ENCODE results near the gene PLK5. TPM values are rescaled to one million over a fixed set of nuclear protein-coding genes. Genes with fewer than 3 reads are reported as not detected.
A peak's percentile ranks its signal among the peaks of the same experiment; 100 is the strongest.
"Not testable (repeated sequence)": the region's sequence is repeated elsewhere in the genome, so short reads cannot be mapped to it uniquely, and the experiment has no call there.

PLK5 gene
- total RNA-seq, result not detected

GRCh38 chr19:1523412-1524286 is at the start of gene PLK5:
PLK5 (plus strand) TSS chr19:1524077; CDS start chr19:1526997, 2,920 bp downstream.
- no peak for DNase-seq (ENCODE audit: low spot score)

DNA sequence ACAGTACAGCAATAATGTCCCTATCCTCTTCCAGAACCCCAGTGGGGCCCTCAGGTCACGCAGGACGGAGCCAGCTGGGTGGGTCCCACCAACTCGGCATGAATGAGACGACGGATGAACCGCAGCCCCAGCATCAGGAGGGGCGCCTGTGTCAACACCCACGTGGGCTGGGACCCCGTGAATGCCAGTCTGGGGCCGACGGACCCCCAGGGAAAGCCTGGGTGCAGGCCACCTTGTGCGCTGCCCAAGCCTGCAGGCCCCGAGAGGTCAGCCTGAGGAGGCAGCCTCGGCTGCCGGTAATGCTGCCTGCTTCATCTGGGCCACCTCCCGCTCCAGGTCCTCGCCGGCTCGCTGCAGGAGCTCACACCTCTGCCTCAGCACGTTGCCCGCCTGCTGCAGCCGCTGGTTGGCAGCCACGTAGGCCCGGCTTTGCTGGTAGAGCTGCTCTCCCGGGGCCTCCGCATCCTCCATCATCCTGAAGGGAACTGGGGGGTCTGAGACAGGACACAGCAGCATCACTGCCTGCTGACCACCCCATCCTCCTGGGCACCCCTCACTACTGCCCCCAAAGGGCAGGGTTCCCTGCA is 49.0 kb upstream of the PLK5 start:
- no peak for DNase-seq (ENCODE audit: low spot score)

DNA sequence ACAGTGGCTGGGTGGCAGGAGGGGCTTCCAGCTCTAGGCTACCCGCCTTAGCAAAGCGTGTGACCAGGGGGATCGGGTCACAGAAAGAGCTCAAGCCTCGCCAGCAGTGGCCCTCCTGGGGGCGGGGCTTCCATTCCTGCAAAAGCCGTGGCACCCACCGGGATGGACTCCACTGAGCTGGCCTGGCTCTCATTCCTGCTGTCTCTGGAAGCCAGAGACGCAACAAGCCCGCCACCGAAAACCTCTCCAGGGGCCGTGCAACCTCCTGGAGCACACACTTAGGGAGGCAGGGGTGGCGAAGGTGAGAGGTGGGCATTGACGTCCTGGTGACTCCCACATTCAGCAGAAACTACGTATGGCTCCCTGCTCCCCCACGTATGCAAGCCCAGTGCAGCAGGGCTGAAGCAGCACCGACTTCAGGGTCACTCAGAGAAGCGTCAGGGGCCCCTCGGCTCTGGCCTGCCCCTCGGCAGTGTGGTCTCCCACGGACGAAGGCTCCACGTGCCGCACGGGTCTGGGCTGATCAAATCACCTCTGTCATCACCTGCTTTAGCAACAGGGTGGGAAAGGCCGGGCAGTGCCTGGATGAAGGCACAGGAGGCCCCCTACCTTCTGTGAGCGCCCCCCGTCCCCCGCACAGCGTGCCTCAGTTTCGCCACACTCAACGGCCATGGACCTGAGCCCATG is 48.0 kb upstream of the PLK5 start:
- no peak for DNase-seq (ENCODE audit: low spot score)

GRCh38 chr19:1477056-1477455 is 46.8 kb upstream of the PLK5 start:
- DNase-seq (ENCODE audit: low spot score), result not testable (repeated sequence)

GRCh38 chr19:1478934-1479707 is 44.8 kb upstream of the PLK5 start, which contains the start of gene C19orf25:
C19orf25 (minus strand) TSS chr19:1479215; CDS start chr19:1478903, 312 bp downstream.
- peak; percentile 95 for DNase-seq (ENCODE audit: low spot score)

DNA sequence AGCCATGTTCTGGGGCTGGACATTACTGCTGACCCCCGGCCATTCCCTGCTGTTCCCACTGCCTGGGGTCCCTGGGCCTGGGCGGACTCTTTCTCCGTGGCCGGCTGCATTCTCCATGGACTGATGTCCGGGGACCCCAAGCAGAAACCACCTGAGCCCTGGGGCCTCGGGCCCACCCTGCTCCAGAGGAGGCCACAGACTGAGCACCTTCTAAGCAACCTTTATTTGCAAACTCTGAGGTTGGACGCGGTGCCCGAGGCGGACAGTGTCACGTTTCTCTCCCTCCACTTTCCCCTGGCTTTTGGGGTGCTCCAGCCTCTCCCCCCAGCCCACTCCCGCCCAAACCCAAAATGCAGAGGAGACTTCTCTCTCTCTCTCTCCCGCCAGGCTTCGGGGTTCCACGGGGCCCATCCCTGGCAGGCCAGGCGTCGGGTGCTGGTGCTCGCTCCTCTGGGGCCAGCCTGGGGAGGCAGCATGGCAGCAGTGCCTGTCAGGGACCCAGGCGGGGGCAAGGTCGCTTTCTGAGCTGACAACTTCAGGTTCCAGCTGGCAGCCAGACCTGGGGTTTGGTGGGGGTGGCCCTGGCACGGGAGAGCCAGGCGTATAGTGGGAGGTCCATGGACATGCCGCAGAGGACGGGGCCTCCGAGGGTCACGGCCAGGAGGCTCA is 42.5 kb upstream of the PLK5 start:
- no peak for DNase-seq (ENCODE audit: low spot score)

GRCh38 chr19:1481893-1482360 is 42.0 kb upstream of the PLK5 start:
- no peak for DNase-seq (ENCODE audit: low spot score)

- DNase-seq (ENCODE audit: low spot score), result no peak
Observed at GRCh38 chr19:1482361-1483130, 41.3 kb upstream of the PLK5 start.

- no peak for DNase-seq (ENCODE audit: low spot score)
Observed at GRCh38 chr19:1483131-1483978, 40.5 kb upstream of the PLK5 start.

- no peak for DNase-seq (ENCODE audit: low spot score)
Observed at GRCh38 chr19:1483979-1484428, 39.9 kb upstream of the PLK5 start.

GRCh38 chr19:1486720-1487575 is 36.9 kb upstream of the PLK5 start:
- no peak for DNase-seq (ENCODE audit: low spot score)

- DNase-seq (ENCODE audit: low spot score), result no peak
Observed at GRCh38 chr19:1487576-1488281, 36.1 kb upstream of the PLK5 start.

GRCh38 chr19:1488282-1488601 is 35.6 kb upstream of the PLK5 start:
- DNase-seq (ENCODE audit: low spot score), result no peak

- no peak for DNase-seq (ENCODE audit: low spot score)
Observed at GRCh38 chr19:1489463-1490310, 34.2 kb upstream of the PLK5 start.

DNA sequence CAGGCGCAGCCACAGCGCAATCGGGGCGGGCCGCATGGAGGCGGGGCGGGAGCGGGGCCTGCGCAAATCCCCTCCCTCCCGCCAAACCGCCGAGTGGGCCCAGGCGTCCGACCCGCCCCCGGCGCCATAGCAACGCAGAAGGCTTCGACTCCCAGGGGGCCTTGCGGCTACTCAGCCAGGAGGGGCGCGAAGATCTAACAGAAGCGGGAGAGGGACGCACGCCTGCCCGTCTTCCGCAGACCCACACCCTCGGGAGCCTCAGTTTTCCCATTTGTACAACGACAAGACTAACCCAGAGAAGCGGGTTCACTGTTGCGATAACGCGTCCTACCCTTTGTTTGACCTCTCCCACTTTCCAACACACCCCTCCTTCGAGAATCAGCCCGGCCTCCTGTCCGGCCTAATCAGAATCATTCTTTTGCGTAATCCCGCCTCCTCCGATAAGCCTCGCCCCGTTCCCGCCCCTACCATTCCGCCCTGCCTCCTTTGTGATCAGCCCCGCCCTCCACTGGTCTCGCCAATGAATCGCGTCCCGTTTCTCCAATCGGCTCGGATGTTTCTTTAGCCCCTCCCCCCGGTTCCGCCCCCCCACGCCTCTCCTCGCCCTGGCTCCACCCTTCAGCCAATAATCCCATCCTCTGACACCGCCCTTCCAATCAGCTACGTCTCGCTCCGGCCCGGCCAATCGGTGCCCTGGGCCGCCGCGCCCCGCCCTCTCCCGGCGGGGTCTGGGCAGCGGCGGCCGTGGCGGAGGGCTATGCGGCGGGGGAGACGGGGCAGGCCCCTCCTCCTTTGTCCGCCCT is 33.4 kb upstream of the PLK5 start, which contains the start of gene PCSK4:
PCSK4 (minus strand) TSS at position 40 of the 803 bp plus-strand sequence; CDS start at position 36, 4 bp downstream.
- DNase-seq (ENCODE audit: low spot score), result peak; percentile 100
